AG10803 (cell line): ENCODE measurements around the gene MED7.

Source experiments
- DNase-seq: peaks from one replicate; pipeline ENCODE4 v3.0.0; 2010; ENCODE audit warnings: low read depth
- H3K4me3 ChIP-seq: 2 replicates; pipeline ENCODE4 v1.5.1; 2011; ENCODE audit warnings: mild to moderate bottlenecking, low read length, control low read depth
- TF ChIP-seq, protein P1 (sequence below): conservative IDR thresholded peaks from 2 replicates; pipeline ENCODE4 v1.5.1; 2011; ENCODE audit warnings: mild to moderate bottlenecking, low read length, control low read depth, inconsistent platforms

MED7 gene

DNA sequence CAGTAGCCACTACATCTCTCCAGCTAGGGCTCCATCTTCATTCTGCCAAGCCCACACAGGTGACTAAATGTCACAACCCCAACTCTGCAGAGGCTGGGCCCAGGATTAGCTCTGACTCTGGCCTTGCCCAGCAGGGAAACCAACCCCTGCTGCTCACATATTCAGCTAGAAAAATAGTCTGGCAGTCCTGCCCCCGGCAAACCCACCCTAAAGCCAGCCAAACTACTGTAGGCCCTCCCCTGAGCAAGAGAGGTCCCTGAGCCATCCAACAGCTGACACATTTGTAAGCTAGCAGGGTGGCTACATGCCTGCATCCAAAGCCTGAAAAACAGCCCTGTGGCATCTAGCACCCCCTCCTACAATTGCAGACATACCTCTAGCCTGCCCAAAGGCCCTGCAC is 22.6 kb downstream of the MED7 start:
- TF ChIP-seq, protein P1, sequence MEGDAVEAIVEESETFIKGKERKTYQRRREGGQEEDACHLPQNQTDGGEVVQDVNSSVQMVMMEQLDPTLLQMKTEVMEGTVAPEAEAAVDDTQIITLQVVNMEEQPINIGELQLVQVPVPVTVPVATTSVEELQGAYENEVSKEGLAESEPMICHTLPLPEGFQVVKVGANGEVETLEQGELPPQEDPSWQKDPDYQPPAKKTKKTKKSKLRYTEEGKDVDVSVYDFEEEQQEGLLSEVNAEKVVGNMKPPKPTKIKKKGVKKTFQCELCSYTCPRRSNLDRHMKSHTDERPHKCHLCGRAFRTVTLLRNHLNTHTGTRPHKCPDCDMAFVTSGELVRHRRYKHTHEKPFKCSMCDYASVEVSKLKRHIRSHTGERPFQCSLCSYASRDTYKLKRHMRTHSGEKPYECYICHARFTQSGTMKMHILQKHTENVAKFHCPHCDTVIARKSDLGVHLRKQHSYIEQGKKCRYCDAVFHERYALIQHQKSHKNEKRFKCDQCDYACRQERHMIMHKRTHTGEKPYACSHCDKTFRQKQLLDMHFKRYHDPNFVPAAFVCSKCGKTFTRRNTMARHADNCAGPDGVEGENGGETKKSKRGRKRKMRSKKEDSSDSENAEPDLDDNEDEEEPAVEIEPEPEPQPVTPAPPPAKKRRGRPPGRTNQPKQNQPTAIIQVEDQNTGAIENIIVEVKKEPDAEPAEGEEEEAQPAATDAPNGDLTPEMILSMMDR, result no peak
- no peak for DNase-seq

DNA sequence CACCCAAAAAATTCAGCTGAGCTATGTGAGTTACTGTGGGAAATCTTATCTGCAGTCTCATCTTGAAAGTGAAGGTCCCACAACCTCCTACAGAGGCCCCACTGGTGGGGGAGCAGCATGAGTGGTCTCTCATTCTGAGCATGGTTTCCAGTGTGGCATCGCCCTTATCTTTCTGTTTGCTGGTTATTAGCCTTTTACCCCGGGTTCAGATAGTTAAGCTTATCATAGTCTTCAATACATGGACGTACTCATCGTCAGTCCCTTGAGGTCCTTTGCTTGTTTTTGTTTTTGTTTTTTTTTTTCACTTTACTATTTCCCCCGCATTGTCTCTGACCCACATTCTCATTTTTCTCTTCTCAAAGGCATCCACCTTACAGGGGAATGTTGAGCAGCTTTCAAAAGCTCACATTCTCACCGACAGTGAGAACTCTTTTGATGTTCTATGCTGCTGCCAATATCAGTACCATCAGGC is 26.1 kb downstream of the MED7 start:
- H3K4me3 ChIP-seq, result no peak overlapping the region
- no peak for DNase-seq
- TF ChIP-seq, protein P1, result no peak

More for the DNA sequence above, 22.6 kb downstream of the MED7 start:
- no peak overlapping the region for H3K4me3 ChIP-seq

DNA sequence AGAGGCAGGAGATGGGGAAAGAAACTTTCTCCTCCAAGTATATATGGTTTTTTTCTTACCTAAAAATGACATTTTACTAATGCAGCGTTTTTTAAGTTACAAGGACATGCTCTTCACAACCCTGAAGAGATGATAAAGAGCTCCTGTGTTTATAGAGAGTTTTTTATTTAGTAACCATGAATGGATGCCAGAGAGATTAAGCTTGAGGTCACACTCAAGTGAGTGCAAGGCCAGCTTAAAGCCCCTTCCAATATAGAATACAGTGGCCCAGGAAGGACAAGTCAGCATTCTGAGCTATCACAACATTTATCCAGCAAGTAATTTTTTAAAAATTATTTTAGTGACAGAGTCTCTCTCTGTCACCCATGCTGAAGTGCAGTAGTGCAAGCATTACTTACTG is 27.2 kb downstream of the MED7 start:
- no peak for DNase-seq
- TF ChIP-seq, protein P1, result no peak
- H3K4me3 ChIP-seq, result no peak overlapping the region

DNA sequence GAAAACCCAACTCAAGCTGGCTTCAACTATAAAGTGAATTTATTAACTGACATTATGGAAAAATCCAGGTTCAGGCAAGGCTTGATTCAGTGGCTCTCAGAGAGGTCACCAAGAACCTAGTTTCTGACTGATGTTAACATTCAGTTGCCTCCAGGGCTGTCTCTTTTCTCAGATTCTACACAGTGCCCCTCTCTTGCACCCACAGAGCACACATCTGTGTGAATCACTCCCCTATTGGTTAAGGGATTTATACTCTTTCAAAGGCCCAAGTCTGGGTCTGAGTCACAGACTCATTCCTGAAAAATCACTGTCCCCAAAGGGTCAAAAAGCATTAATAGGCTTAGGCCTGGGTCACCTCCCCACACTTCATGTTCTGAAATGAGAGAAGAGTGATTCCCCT is 27.7 kb downstream of the MED7 start:
- TF ChIP-seq, protein P1, result no peak
- H3K4me3 ChIP-seq, result no peak overlapping the region
- DNase-seq, result no peak

DNA sequence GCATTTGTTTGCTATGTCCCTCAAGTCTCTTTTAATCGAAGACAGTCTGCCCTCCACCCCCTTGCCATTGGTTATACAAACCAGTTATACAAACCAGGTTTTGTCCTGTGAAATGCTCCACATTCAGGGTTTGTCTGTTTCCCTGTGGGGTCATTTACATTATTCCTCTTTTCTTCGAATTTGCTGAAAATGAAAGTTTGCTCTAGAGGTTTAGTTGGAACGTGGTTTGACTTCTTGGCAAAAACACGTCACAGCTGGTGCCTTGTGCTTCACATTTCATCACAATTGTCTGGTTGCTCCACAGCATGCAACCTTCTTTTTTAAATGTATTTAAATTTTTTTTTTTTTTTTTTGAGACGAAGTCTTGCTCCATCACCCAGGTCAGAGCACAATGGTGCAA is 29.7 kb downstream of the MED7 start:
- peak; percentile 21 for DNase-seq
- TF ChIP-seq, protein P1, result no peak
- no peak overlapping the region for H3K4me3 ChIP-seq

DNA sequence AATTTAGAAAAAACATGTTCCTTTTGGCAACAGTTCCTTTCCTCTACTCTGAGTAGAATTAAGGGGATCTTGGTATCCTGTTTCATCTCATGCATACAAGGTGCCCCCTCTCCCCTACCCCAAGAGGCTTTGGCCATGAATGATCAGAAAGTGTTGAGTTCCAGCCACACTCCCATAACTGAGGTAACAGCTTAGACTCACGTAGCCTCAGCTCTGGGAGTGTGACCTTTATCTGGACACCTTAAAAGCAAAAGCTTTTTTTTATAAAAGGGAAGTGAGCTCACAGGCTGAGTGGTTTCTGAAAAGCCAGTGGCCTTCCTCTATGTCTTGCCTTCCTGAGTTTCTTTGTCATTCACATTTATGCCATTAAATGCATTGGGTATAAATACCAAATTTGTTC is 32.9 kb downstream of the MED7 start:
- no peak for DNase-seq
- TF ChIP-seq, protein P1, result no peak
- no peak overlapping the region for H3K4me3 ChIP-seq

DNA sequence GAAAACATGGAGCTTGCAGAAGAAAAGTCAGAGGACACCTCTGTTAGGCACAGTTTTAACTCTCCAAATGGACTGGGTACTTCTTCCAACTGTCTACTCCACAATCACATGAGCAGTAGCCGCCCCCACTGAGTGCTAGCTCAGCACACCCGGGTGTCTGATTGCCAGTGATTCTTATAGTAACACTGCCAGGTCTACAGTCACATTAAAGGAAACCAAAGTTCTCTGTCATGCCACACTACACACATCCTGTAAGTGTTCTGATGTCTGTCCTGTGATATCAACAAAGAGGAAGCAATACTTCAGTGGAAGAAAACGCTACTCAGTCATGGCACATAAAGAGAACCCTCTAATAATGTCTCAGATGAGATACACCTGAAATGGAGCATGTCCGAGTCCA is 33.7 kb downstream of the MED7 start, which contains the start of gene HAVCR2:
Gene HAVCR2 (minus strand): TSS at position 69 of the 400 bp plus-strand sequence. CDS start 61 bp downstream, at position 8.
- DNase-seq, result no peak
- H3K4me3 ChIP-seq, result no peak within 1 kb of the TSS
- TF ChIP-seq, protein P1, result no peak
